COLO668 (cell line): Measurements from ENCODE around the gene HOXD3.

Source experiments
- DNase-seq: peaks from one replicate; lab custom pipeline; 2025; ENCODE audit not compliant: unreplicated experiment; lab: John Stamatoyannopoulos, UW

HOXD3 gene

GRCh38 chr2:176121190-176122051, 35.7 kb upstream of the HOXD3 start:
- peak; percentile 43 for DNase-seq

DNA sequence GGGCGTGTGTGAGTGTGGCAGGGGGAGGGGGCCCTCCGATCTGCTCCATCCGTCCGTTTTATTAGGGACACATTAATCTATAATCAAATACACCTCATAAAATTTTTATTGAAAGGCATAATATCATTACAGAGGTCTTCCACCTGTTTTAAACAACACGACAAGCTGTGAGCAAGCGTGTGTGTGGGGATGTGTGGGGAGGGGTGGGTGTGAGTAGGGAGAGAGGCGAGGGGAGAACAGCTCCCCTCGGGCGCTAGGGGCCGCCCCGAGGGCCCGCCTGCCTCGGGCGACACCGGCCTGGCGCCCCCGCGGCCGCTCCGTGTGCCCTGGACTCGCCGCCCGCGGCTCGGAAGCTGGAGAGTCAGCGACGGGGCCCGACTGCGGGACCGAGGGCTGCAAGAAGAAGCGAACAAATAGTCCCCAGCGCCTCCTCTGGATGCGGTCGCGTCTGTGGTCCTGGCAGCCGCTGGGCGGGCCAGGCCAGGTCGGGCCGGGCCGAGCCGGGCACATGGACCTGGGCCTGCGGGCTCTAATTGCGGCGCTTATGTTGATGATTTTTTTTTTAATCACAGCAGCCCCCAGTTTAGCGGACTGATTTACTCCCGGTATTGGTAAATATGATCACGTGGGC, 34.9 kb upstream of the HOXD3 start:
- DNase-seq = peak; percentile 82

DNA sequence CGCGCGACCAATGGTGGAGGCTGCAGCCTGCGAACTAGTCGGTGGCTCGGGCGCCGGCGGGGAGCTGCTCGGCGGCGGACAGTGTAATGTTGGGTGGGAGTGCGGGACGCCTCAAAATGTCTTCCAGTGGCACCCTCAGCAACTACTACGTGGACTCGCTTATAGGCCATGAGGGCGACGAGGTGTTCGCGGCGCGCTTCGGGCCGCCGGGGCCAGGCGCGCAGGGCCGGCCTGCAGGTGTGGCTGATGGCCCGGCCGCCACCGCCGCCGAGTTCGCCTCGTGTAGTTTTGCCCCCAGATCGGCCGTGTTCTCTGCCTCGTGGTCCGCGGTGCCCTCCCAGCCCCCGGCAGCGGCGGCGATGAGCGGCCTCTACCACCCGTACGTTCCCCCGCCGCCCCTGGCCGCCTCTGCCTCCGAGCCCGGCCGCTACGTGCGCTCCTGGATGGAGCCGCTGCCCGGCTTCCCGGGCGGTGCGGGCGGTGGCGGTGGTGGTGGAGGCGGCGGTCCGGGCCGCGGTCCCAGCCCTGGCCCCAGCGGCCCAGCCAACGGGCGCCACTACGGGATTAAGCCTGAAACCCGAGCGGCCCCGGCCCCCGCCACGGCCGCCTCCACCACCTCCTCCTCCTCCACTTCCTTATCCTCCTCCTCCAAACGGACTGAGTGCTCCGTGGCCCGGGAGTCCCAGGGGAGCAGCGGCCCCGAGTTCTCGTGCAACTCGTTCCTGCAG, 34.3 kb upstream of the HOXD3 start, which contains the start of gene HOXD9:
Gene HOXD9 (plus strand): TSS at position 37 of the 728 bp plus-strand sequence. CDS start 50 bp downstream, at position 87.
- peak; percentile 88 for DNase-seq

GRCh38 chr2:176123411-176124109, 33.5 kb upstream of the HOXD3 start:
- DNase-seq = peak; percentile 26

DNA sequence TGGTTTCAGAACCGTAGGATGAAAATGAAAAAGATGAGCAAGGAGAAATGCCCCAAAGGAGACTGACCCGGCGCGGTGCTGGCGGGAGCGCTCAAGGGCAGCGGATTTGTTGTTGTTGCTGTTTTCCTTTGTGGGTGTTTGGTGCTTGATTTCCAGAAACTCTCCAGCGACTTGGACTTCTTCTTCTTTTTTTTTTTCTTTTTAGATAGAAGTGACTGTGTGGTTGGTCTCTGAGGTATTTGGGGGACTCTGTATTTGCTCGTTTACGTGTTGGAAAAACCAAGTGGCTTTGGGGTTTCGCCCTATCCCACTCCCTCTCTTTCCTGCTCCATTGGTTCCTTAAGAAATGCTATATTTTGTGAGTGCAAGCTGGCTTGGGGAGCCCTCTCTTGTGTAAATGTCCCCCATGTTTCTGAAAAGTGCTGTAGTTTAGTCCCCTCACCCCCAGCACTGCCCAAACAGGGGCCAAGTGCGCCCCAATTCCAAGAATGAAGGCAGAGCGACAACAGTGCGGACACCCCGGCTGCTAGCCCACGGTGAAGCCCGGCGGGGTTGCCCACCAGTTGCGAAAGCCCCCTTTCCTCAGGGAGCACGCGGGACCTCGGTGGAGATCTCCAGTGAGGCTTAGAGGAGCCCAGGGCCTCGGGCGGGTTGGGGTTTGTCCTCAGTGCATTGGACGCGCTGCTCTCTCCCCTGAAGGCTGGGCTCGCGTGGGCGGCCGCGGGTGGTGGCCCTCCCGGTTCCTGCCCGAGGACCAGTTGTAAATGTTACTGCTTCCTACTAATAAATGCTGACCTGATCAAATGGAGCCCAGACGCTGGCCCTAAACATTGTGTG, 32.8 kb upstream of the HOXD3 start:
- no peak for DNase-seq

- DNase-seq = no peak
Measured at GRCh38 chr2:176124947-176125771, 31.9 kb upstream of the HOXD3 start.

GRCh38 chr2:176125772-176126054, 31.4 kb upstream of the HOXD3 start:
- DNase-seq = no peak

GRCh38 chr2:176126929-176127773, 30.0 kb upstream of the HOXD3 start:
- peak; percentile 78 for DNase-seq

DNA sequence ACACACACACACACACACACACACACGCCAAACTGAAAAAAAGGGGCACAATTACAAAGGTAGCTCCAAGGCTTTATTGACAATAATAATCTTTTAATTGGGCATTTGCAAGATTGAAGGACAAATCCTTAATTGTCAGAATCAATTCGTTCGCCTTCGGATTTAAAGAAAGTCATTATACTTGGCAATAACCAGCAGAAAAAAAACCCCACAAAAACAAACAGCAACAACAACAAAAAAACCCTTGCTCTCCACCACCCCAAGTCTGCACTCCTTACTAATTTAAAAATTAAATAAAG, 29.4 kb upstream of the HOXD3 start:
- DNase-seq = no peak

- peak; percentile 67 for DNase-seq
Measured at GRCh38 chr2:176128172-176128981, 28.7 kb upstream of the HOXD3 start.

DNA sequence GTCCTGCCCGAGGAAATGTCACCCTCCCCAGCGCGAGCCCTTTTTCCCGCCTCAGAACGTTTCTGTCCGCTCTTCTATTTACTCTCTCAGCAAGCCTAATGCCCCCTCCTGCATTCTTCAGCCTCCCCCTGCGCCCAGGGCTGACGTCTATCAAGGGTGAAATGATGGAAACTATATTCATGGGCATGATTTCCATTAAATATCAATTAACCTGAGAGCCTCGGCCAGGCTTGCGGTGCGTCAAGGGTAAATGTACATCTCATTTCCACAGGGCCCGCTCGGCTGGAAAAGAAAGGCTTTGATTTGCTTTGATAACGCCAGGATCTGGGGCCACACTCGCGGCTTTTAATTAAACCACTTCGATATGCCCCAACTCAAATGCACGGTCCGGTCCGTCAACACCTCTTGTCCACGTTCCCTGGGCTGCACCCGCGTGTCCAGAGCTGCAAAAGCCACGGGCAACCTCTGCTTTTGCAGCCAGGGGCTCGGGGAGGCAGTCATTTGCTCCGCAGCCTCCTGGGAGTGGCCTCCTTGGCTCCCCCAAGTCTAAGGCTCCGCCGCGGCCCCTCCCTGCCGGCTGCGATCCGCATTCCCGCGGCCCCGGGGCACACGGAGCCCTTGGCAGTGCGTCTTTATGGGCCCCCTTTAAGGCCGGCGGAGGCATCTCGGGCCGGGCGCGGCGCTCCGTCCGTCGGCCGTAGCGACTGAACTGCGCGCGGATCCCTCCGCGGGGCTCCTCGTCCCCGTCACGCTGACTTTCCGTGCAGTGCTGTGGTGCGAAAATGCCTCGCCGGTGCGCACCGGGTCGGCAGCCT, 27.9 kb upstream of the HOXD3 start, which contains the start of gene HOXD8:
Gene HOXD8 (plus strand): TSS at position 724 of the 815 bp plus-strand sequence. CDS start 662 bp downstream, outside the sequence.
- DNase-seq = peak; percentile 94

DNA sequence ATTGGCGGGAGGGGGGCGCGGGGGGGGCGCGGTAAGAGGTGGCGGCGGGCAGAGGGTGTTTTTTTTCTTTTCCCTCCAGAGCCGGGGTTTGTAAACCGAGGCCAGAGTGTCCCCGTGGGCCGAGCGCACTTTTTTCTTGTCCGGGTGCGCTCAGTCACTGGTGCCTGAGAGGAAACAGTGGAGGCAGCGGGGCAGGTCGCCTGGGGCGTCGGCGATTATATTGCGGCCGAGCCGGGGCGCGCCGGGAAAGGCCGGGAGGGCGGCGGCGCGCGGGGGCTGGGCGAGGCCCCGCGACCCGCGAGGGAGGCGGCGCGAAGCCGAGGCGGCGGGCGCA, 27.3 kb upstream of the HOXD3 start:
- DNase-seq = no peak

DNA sequence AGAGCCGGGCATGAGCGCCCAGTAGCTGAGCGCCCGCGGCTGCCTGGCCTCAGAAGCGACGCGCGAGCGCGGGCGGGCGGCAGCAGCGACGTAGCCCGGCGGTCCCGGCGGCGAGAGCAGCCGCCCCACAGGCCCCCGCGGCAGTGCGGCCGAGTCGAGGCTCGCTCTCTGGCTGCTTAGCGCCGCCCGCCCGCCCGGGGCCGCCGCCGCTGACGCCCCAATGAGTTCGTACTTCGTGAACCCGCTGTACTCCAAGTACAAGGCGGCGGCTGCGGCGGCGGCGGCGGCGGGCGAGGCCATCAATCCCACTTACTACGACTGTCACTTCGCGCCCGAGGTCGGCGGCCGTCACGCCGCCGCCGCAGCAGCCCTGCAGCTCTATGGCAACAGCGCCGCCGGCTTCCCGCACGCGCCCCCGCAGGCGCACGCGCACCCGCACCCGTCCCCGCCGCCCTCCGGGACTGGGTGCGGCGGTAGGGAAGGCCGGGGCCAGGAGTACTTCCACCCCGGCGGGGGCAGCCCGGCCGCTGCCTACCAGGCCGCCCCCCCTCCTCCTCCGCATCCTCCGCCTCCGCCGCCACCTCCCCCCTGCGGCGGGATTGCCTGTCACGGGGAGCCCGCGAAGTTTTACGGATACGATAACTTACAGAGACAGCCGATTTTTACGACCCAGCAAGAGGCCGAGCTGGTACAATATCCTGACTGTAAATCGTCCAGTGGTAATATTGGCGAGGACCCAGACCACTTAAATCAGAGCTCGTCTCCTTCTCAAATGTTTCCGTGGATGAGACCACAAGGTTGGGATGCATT, 26.8 kb upstream of the HOXD3 start:
- DNase-seq = peak; percentile 80

DNA sequence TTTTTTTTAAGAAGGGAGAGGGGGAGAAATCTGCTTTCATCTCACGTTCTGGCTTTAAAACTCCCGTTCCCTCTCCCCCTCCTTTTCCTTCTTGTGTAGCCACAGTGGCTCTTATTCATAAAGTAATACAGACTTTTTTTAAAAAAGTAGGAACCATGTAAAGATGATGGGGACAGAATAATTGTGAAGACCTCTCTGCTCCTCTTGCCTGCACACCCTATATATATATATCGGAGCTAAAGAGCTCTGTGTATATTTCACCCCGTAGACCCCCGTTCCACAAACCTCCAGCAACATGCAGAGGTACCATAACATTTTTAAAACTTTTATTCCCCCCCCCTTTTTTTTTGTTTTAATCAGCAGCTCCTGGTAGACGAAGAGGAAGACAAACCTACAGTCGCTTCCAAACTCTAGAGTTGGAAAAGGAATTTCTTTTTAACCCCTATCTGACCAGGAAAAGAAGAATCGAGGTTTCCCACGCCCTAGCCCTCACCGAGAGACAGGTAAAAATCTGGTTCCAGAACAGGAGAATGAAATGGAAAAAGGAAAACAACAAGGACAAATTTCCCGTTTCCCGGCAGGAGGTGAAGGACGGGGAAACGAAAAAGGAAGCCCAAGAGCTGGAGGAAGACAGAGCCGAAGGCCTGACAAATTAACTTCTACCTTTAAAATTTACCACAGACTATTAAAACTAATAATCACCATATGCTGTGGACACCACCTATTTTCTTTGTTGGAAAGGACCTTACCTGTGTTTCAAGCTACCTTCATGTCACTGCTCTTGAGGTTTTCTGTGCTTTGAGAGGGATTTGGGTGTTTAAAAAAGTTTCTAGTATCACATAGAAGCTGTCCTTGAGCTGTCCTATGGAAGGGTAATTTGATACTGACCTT, 25.9 kb upstream of the HOXD3 start:
- DNase-seq = no peak

- no peak for DNase-seq
Measured at GRCh38 chr2:176131848-176132158, 25.3 kb upstream of the HOXD3 start.
